GM15510 (cell line): ENCODE results near the gene RHOH.

Experiments
- POLR2A ChIP-seq: IDR thresholded peaks from 3 replicates; pipeline ENCODE4 v1.6.1; 2011; ENCODE audit warnings: borderline replicate concordance; ENCODE audit not compliant: insufficient read length; ENCODE audit errors: extremely low read depth

Gene RHOH

DNA sequence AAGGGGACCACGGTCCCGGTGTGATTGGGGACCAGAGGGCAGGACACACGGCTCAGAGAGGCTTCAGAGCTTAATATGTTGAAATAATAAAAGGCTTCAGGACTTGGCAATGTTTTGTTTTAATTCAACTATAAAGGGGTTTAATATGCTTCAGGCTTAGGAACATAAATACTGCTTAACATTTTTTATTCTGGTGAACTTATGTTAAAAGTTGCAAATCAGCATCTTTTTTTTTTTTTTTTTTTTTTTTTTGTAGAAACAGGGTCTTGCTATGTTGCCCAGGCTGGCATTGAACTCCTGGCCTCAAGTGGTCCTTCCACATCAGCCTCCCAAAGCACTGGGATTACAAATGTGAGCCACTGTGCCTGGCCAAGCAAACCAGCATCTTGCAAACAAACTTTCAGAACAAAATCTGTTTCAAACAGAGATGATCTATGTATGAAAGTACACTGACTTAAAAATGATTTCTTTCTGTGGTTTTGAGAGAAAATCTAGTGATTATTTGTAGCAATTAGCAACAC lies 37.7 kb downstream of the RHOH start:
- TF ChIP-seq POLR2A: no peak

DNA sequence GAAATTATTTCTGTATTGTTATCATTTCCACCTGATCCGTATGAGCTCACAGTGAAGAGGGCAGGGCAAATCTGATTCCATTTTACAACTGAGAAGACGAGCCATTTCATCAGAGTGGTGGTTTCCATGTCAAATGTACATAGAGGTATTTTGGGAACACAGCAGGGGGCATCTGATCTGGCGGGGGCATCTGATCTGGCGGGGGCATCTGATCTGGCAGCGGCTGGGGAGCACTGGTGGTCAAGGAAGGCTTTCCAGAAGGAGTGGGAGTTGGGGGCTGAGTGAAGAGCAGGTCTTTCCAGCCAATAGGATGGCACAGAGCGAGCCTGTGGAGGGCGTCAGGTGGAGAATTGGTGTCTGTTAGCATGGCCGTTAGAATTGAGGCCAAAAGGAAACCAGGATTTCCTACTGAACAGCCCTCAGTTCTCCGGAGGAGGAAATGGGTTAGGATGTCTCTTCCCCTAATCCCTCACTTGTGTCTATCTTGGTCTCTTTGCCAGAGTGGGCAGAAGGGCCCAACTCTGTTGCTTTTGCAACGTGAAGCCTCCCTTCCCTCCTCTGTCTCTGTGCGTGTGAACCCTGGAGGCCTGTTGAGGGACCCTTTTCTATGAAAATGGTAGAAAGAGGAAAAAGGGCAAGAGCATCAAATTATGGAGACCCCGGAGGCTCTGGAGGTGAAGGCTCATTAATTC lies 41.3 kb downstream of the RHOH start:
- no peak for TF ChIP-seq POLR2A

DNA sequence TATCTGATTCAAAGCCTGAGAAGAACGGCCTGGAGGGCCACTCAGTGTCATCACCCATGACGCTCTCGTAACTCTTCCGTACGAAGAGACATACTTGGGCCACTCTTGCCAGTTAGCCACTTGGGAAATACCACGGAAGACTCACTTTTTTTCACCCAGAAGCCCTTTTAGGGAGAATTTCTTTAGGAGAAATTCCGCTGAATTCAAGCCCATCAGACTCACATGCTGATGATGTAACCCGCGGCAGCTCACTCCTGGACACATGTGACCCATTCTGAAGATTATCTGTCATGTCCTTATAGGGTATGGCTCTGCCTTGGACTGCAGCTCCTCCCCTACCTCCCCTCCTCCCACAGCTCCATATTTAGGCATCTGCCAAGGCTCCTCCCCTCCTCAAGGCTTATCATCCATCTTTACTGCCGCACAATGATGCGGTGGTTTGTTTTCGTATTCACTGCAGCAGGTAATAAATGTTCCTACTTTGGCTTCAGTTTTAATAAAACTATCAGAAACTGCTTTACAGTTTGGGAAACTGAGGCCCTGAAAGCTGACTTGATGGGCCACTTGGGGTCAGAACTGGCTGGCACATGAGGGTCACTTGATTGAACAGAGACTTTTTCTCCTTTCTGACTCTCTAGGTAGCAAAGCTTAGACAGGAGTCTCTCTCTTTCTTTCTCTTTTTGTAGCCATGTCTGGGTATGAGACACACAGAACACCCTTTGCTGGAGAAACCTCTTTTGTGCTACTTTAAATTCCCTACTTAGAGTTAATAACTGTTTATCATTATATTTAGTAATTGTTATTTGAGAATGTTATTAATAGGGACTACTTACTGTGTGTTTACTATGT lies 42.1 kb downstream of the RHOH start:
- TF ChIP-seq POLR2A: no peak

DNA sequence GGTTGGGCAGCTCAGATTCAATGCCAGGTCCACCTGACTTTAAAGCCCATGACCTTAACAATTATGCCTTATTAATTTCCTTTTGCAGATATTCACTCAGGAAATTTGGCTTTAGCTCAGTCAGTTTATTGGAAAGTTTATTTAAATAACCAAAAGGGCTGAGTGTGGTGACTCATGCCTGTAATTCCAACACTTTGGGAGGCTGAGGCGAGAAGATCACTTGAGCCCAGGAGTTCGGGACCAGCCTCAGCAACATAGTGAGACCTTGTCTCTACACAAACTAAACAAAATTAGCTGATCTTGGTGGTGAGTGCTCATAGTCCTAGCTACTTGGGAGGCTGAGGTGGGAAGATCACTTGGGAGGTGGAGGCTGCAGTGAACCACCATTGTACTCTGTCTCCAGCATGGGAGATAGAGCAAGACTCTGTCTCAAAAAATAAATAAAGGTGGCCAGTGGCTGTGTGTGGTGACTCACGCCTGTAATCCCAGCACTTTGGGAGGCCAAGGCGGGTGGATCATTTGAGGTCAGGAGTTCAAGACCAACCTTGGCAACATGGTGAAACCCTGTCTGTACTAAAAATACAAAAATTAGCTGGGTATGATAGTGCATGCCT lies 43.3 kb downstream of the RHOH start:
- TF ChIP-seq POLR2A: no peak

DNA sequence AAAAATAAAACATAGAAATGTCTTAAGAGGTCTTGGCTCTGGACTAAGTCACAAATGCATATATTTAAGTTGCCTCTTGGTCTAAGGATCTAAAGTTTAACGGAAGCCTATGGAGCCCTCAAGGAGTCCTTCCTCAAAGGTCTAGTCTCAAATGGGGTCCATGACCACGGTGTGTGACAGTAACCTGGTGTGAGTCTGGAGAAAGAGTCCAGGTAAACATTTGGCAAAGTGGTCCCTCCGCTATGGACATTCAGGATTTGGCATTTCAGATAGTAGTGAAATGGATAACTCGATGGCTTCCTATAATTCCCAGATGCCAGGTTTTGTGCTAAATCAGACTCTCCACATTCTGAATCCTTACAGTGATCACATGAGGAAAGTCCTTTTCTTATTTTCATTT lies 44.2 kb downstream of the RHOH start:
- TF ChIP-seq POLR2A: no peak

DNA sequence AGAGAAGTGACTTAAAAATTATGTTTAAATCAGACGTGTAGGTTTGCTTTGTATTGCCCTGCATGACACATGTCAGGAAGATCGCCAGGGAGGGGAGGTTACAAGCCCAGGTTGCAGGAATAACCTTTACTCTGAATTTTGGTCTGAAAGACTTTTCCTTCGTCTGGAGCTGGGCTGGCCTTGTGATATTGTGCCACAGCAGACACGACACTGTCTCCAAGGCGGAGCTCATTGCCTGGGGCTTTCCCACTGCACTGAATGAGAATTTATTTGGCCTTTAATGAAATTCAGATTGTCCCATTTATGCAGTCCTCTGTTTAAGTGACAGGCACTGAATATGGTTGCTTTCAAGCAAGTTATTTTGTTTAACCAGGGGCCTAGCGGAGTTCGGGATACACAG lies 45.1 kb downstream of the RHOH start:
- TF ChIP-seq POLR2A: no peak

DNA sequence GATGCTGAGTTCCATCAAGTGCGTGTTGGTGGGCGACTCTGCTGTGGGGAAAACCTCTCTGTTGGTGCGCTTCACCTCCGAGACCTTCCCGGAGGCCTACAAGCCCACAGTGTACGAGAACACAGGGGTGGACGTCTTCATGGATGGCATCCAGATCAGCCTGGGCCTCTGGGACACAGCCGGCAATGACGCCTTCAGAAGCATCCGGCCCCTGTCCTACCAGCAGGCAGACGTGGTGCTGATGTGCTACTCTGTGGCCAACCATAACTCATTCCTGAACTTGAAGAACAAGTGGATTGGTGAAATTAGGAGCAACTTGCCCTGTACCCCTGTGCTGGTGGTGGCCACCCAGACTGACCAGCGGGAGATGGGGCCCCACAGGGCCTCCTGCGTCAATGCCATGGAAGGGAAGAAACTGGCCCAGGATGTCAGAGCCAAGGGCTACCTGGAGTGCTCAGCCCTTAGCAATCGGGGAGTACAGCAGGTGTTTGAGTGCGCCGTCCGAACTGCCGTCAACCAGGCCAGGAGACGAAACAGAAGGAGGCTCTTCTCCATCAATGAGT lies 46.6 kb downstream of the RHOH start:
- TF ChIP-seq POLR2A: no peak

DNA sequence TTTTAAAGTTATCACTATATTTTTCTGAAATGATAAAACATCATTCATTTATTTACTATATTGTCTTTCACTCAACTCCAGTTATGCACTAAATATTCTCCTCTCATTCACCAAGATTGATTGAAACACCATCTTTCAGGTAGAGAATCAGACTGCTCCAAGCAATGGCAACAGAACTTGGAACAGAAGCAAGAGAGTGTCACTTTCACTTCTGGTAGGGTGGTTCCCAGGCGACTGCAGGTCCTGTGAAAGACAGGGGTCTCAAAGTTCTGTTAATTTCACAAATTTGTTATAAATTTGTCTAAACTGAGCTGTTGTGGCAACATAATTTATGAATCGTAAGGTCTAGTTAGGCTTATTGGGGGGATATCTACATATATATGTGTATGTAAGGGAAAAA lies 47.8 kb downstream of the RHOH start:
- TF ChIP-seq POLR2A: no peak

DNA sequence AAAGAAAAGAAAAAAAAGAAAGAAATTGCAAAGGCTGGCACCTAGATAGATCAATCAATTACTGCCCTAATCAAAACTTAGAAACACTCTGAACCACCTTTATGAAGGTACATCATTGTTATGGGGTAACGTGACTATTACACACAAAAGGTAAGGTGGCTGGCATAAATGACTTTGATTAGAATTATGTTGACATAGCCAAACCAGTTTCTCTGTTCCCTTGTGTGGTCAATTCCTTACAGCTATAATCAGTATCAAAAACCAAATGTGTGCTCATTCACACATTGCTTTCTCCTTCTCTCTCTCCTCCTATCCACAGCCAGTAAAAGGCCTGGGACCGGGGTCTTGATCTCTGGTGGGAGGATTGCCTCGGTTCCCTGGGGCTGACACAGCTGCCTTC lies 48.7 kb downstream of the RHOH start:
- TF ChIP-seq POLR2A: no peak

DNA sequence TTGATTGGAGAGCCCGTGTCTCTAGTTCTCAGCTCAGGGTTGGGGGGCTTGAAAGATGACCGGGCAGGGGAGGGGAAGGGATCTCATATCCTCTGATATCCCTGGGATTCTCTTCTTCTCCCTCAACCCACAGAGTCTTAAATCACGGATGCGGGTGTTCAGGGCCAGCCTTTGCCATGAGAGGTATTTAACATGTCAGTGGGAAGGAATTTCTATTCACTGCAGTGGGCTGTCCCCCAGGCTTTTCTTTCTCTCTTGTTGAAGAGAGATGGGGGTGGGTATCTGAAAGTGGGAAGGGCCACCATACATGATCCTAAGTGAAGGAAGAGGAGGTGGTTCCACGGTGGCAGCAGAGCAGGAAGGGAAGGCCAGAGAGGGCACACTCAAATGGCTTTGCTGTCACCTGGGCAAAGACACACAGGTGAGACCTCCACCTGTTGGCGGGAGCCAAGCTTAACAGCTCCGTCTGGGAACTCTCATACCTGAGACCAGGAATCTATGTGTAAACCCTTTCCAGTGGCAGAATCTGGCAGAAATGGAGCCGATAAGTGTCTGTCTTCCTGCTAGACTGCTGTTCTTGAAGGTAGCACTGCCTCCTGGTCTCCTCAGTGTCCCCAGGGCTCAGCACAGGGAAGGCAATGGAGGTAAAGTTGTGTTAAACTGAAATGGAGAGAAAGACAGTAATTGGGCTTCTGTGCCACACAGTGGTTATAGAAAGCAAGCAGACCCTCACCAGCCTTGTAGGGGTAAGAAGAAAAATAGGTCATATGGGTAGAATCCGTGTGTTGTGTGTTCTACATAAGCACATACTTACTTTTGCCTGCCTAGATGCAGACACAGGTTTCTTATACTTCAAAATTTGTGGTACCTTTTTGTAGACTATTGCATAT lies 49.4 kb downstream of the RHOH start:
- peak; percentile 14 for TF ChIP-seq POLR2A

DNA sequence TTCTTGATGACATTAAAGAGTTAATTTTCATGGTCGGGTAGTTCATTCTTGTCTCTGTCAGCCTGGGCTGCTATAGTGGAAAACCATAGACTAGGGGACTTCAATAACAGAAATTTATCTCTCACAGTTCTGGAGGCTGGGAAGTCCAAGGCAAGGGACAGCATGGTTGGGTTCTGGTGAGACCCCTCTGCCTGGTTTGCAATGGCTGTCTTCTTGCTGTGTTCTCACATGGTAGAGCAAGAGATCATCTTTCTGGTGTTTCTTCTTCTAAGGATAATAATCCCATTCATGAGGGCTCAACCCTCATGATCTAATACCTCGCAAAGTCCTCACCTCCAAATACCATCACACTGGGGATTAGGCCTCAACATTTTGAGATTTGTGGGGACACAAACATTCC lies 50.1 kb downstream of the RHOH start:
- TF ChIP-seq POLR2A: no peak

DNA sequence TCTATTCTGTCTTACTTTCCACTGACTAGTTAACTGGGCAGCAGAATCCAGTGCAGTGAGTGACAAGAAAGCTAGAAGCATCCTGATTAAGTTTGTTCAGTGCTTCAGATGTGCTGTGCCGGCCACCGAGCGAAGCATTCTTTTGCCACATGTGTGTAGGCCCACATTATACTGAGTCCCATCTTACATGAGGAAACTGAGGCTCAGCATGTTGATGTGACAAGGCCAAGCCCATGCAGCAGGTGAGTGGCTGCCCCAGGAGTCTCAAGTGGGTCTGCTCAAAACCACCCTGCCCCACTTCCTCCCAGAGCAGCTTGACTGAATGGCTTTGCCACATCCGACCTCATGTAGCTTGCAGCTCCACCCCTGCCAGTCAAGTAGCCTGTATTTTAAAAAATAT lies 50.5 kb downstream of the RHOH start:
- no peak for TF ChIP-seq POLR2A

DNA sequence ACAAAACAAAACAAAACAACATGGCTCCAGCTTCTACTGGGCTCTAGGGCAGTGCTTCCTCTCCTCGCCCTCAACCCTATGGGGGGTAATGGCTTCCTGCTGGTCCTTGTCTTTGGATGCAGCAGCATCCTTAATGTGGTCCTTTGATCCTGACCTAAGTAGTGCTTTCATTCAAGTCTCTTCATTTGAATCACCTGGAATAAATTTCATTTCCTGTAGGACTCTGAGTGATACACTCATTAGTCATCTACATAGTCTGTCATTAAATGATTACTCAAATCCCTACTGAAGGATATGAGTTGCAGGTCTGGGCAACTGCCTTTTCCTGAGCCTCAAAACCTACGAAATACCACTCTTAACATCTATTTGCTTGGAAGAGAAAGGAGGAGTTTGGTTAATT lies 54.5 kb downstream of the RHOH start:
- TF ChIP-seq POLR2A: no peak

DNA sequence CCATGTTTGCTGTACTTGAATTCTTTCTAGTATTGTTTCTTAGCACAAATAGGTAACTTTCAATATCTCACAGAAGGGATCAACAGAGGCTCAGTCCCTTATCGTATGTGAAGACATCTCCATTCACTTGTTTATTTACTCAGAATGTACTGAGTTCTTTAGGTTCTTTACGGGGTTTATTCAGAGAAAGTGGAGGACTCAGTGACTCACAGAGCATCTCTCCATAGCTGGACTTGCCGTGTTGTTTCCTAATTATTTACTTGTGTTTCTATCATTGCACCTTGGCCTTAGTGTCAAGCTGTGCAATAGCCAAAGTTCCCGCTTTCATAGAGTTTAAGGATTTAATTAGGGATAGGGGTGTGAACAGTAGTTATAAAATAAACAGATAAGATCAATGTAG lies 57.1 kb downstream of the RHOH start:
- no peak for TF ChIP-seq POLR2A

DNA sequence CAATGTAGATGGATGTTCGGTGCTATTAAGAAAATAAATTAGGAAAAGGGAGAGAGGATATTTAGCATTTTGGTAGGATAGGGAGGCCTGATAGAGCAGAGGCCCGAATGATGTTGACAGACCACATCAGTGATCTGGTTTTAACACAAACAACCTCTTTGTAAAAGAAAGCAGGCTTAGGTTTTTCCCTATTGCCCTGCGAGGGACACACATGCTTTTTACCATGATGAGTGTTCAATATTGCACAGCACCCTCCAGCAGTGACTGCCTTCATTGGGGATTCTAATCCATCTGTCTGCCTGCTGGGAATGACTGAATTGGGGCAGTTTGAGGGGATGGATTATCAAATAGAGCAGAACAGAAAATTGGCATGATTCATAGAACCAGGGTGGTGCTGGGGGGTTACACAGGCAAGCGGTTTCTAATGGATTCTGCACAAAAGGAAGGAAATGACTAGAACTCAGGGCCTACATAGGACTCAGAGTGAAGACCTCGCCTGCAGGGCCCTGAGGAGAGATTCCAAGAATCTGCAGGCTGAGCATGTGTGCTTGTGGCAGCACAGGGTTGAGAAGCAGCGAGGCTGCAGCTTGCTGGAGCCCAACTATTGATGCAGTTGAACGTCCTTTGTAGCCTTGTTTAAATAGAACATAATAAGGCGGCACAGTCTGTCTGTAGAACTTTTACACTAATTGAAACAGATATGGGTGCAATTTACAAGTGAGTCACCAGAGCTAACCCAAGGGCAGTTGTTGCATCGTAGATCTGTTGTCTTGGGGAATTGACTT lies 58.0 kb downstream of the RHOH start:
- no peak for TF ChIP-seq POLR2A
